ENCODE data around the gene SLC6A13.
A peak's percentile ranks its signal among the peaks of the same experiment; 100 is the strongest.
"Not testable (repeated sequence)": the region's sequence is repeated elsewhere in the genome, so short reads cannot be mapped to it uniquely, and the experiment has no call there.

SLC6A13 gene

GRCh38 chr12:262817-263216 is at the start of gene SLC6A13:
TSS of gene SLC6A13 (minus strand) at chr12:262836. CDS start at chr12:260052, 2,784 bp downstream.
- no peak for DNase-seq

GRCh38 chr12:308511-308910 is 45.9 kb upstream of the SLC6A13 start:
- no peak for DNase-seq

- no peak for DNase-seq
These were observed 44.8 kb upstream of the SLC6A13 start for GRCh38 chr12:307406-307805.

- no peak for DNase-seq
These were observed 42.2 kb upstream of the SLC6A13 start for GRCh38 chr12:304805-305204.

- DNase-seq, result peak; percentile 6
These were observed 40.1 kb upstream of the SLC6A13 start for GRCh38 chr12:302766-303165.

- DNase-seq, result not testable (repeated sequence)
These were observed 37.5 kb upstream of the SLC6A13 start for GRCh38 chr12:300166-300565.

- DNase-seq, result not testable (repeated sequence)
These were observed 36.9 kb upstream of the SLC6A13 start for GRCh38 chr12:299511-299910.

- DNase-seq, result not testable (repeated sequence)
These were observed 35.4 kb upstream of the SLC6A13 start for GRCh38 chr12:298059-298458.

- no peak for DNase-seq
These were observed 32.5 kb upstream of the SLC6A13 start for GRCh38 chr12:295132-295531.

GRCh38 chr12:293199-293598 is 30.6 kb upstream of the SLC6A13 start:
- DNase-seq, result no peak

GRCh38 chr12:292186-292585 is 29.6 kb upstream of the SLC6A13 start:
- DNase-seq, result no peak

GRCh38 chr12:291153-291723 is 28.6 kb upstream of the SLC6A13 start:
- no peak for DNase-seq

GRCh38 chr12:288687-289086 is 26.1 kb upstream of the SLC6A13 start:
- no peak for DNase-seq

- DNase-seq, result no peak
These were observed 24.1 kb upstream of the SLC6A13 start for GRCh38 chr12:286531-287300.

- no peak for DNase-seq
These were observed 15.4 kb upstream of the SLC6A13 start for GRCh38 chr12:278046-278445.

- DNase-seq, result no peak
These were observed 13.2 kb upstream of the SLC6A13 start for GRCh38 chr12:275812-276211.

GRCh38 chr12:273382-273781 is 10.7 kb upstream of the SLC6A13 start:
- DNase-seq, result no peak

GRCh38 chr12:272942-273341 is 10.3 kb upstream of the SLC6A13 start:
- no peak for DNase-seq

- DNase-seq, result no peak
These were observed 8.5 kb upstream of the SLC6A13 start for GRCh38 chr12:271161-271560.

GRCh38 chr12:269191-269590 is 6.6 kb upstream of the SLC6A13 start:
- DNase-seq, result no peak

- no peak for DNase-seq
These were observed 5.8 kb upstream of the SLC6A13 start for GRCh38 chr12:268483-268840.

- no peak for DNase-seq
These were observed 5.2 kb upstream of the SLC6A13 start for GRCh38 chr12:267581-268482.

- no peak for DNase-seq
These were observed 2.5 kb upstream of the SLC6A13 start for GRCh38 chr12:265096-265495.

- no peak for DNase-seq
These were observed 1.6 kb upstream of the SLC6A13 start for GRCh38 chr12:264269-264668.
